Activated naive CD8-positive, alpha-beta T cell treated with anti-CD3 and anti-CD28 coated beads, Interleukin-2, amount 10 ng/mL, durations not matched to agents 7 days and 5 days (primary cell): ENCODE data around the gene HERPUD1. TPM values are rescaled to one million over a fixed set of nuclear protein-coding genes. Genes with fewer than 3 reads are reported as not detected.

Source experiments
- ATAC-seq: fragments of 150-1000 bp; cut with Tn5 transposase; one replicate; pipeline ENCODE4 v1.10.0; 2021; ENCODE audit warnings: low read depth, moderate library complexity
- POLR2A ChIA-PET: fragments of 350-600 bp; sonication (Branson Sonifier 250); formaldehyde crosslinking; loops from one replicate; lab custom pipeline; 2021; ENCODE audit warnings: antibody characterized with exemption; lab: Charles Lee
- DNase-seq: peaks from one replicate; pipeline ENCODE4 v3.0.0; 2021
- H3K27ac Mint-ChIP-seq: one replicate; pipeline ENCODE4 v1.8.0; 2022; ENCODE audit warnings: mild to moderate bottlenecking, mixed read lengths
- H3K27me3 Mint-ChIP-seq: one replicate; pipeline ENCODE4 v1.8.0; 2022; ENCODE audit warnings: mild to moderate bottlenecking, moderate library complexity, mixed read lengths
- H3K36me3 Mint-ChIP-seq: one replicate; pipeline ENCODE4 v1.8.0; 2021; ENCODE audit warnings: mild to moderate bottlenecking, mixed read lengths
- H3K4me1 Mint-ChIP-seq: one replicate; pipeline ENCODE4 v1.8.0; 2021; ENCODE audit warnings: mixed read lengths
- H3K4me3 Mint-ChIP-seq: one replicate; pipeline ENCODE4 v1.8.0; 2022; ENCODE audit warnings: mild to moderate bottlenecking, moderate library complexity, mixed read lengths
- H3K9me3 Mint-ChIP-seq: one replicate; pipeline ENCODE4 v1.8.0; 2021; ENCODE audit warnings: mixed read lengths
- total RNA-seq, 2 experiments: library from RNA; stranded (reverse); gene quantifications; one replicate each; pipeline ENCODE4 v1.2.3, GENCODE V29; 2021

The HERPUD1 gene
- total RNA-seq, 2 experiments from 2014 or later, result 134 to 157 TPM

DNA sequence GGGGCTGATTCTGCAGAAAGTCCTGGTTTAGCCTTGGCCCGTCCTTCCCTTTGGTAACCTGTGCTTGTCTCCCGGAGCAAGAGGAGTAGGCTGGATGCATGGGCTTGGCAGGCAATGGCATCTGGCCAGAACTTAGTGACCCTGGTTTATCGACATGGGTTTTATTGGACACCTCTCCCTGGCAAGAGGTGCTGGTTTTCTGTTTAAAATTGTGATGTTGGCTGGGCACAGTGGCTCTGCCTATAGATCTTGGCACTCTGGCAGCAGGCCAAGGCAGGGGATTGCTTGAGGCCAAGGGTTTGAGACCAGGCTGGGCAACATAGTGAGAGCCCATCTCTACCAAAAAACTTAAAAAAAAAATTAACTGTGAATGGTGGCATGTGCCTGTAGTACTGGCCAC lies 35.7 kb upstream of the HERPUD1 start:
- no peaks in the 10 kb centered on the region for H3K9me3 Mint-ChIP-seq
- peaks cover 27% of the 10 kb centered on the region for H3K4me1 Mint-ChIP-seq
- H3K36me3 Mint-ChIP-seq, result no peaks in the 10 kb centered on the region
- no peak overlapping the region for H3K4me3 Mint-ChIP-seq
- ATAC-seq (no peak), DNase-seq (no peak)
- POLR2A ChIA-PET, result interaction anchor here (2.5 kb wide), 1 partner anchor 35 kb away, joined by 10 read pairs; the partner anchor contains the start of gene HERPUD1
- H3K27ac Mint-ChIP-seq, result no peak overlapping the region
- H3K27me3 Mint-ChIP-seq, result peaks cover 20% of the 10 kb centered on the region

DNA sequence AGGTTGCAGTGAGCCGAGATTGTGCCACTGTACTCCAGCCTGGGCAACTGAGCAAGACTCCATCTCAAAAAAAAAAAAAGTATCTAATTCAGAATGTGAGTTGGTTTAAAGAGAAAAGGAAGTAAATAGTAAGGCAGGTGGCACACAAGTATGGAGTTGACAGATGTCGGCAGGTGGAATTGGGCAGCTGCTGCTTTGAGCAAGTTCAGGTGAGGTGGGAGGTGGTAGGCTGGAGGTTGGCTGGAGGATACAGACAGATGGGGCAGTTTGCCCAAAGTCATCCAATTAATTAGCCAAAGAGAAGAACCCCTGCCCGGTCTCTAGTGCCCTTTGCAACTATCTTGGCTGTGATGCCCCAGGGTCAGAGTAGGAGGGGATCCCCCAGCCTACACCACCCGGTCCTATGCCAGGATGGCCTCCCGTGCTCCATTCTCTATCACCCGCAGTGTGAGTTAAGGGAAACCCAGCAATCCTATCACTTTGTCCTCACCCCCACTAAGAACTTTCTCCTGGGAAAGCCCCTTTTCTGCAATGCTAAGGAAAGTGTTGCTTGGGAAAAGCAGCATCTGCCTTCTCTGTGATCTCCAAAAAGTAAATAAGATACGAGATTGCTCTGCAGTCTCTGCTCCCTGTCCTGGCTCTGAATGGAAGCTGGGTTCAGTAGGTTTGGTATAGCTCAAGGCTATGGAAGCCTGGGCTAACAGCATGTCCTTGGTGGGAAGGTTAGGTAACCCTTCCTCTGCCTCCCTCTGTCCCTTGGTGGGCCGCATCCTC lies 34.7 kb upstream of the HERPUD1 start:
- peak overlapping the region; percentile 32 for H3K27ac Mint-ChIP-seq

DNA sequence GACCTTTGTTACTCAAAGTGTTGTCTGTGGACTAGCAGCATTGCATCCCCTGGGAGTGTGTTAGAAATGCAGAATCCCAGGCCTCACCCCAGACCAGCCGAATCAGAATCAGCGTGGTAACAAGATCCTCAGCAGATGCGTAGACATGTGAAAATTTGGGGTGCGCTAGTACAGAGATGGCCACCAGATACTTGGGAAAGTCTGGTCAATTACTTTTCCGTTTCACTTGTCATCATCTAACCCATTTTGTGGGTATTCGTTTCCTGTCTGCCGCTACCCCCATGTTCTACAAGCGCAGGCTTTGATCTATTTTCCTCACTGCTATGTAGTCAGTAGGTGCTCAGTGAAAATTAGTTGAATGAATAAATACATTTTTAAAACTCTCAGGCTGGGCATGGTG lies 33.1 kb upstream of the HERPUD1 start:
- Mint-ChIP-seq H3K4me3 (peak overlapping the region; percentile 57), H3K27me3 (peaks cover 24% of the 10 kb centered on the region), H3K36me3 (no peaks in the 10 kb centered on the region), H3K27ac (peak overlapping the region; percentile 31), H3K9me3 (no peaks in the 10 kb centered on the region), H3K4me1 (peaks cover 27% of the 10 kb centered on the region)
- ATAC-seq, result peak; percentile 89
- POLR2A ChIA-PET, result no interaction called here
- DNase-seq, result peak; percentile 36

More for the DNA sequence above, 34.7 kb upstream of the HERPUD1 start:
- peaks cover 27% of the 10 kb centered on the region for H3K4me1 Mint-ChIP-seq
- H3K4me3 Mint-ChIP-seq, result no peak overlapping the region
- H3K27me3 Mint-ChIP-seq, result peaks cover 24% of the 10 kb centered on the region
- POLR2A ChIA-PET, result interaction anchor here (0.5 to 2.5 kb wide), 2 partner anchors 34 to 142 kb away, joined by 3 to 10 read pairs; partner anchors contain the start of gene HERPUD1
- no peak for DNase-seq
- no peak for ATAC-seq
- H3K36me3 Mint-ChIP-seq, result no peaks in the 10 kb centered on the region
- H3K9me3 Mint-ChIP-seq, result no peaks in the 10 kb centered on the region

DNA sequence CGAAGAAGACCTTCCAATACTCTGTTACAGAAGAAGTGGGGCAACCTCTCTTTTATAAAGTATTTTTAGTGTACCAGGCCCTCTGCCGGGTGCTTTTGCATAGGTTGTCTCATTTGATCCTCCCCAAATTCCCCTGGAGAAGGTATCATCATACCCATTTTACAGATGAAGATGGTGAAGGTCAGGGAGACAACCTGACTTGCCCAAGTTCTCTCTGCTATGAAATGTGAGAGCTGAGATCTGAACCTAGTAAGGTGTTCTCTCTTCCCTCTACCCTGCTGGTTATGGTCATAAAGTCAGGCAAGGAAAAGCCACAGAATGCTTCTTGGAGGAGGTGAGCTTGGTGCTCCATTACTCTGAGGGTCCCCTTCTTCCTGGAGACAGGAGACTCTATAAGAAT lies 28.1 kb upstream of the HERPUD1 start:
- peaks cover 18% of the 10 kb centered on the region for H3K27me3 Mint-ChIP-seq
- no peaks in the 10 kb centered on the region for H3K9me3 Mint-ChIP-seq
- POLR2A ChIA-PET, result no interaction called here
- no peak overlapping the region for H3K27ac Mint-ChIP-seq
- no peak overlapping the region for H3K4me3 Mint-ChIP-seq
- no peak for DNase-seq
- H3K4me1 Mint-ChIP-seq, result peaks cover 15% of the 10 kb centered on the region
- H3K36me3 Mint-ChIP-seq, result no peaks in the 10 kb centered on the region
- ATAC-seq, result no peak

DNA sequence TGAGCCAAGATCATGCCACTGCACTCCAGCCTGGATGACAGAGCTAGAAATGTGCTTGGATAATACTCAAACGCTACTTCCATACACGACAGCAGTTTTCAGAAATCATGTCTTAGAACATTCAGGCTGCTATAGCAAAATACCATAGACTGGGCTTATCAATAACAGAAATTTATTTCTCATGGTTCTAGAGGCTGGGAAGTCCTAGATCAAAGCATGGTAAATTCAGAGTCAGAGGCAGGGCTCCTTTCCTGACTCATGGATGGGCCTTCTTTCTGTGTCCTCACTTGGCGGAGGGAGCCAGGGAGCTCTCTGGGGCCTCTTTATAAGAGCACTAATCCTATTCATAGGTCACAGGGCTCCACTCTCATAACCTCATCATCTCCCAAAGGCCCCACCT lies 24.5 kb upstream of the HERPUD1 start:
- ATAC-seq (no peak), DNase-seq (no peak)
- POLR2A ChIA-PET, result no interaction called here
- H3K36me3 Mint-ChIP-seq, result no peaks in the 10 kb centered on the region
- peaks cover 16% of the 10 kb centered on the region for H3K4me1 Mint-ChIP-seq
- peaks cover 7% of the 10 kb centered on the region for H3K27me3 Mint-ChIP-seq
- H3K9me3 Mint-ChIP-seq, result no peaks in the 10 kb centered on the region
- H3K4me3 Mint-ChIP-seq, result no peak overlapping the region
- H3K27ac Mint-ChIP-seq, result no peak overlapping the region

DNA sequence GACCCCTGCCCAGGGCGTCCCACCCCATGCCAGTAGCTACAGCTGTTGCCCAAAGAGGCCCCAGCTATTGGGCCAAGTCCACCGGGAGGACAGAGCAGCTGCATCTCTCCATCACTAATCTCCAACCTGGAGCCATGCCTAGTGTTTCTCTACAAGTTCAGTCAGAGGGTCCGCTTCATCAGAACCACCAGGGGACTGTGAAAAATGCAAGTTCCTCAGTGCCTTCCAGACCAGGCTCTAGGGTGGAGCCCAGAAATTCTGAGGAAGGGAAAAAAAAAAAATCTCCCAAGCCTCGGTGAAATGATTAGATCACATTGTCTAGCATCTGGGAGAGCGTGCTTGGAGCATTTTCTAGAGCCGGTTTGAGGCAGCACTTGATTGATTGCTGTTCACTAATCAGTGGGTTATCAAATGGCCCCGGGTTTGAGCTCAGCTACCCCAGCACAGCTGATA lies 22.4 kb upstream of the HERPUD1 start:
- ATAC-seq (no peak), DNase-seq (no peak)
- H3K27me3 Mint-ChIP-seq, result peaks cover 7% of the 10 kb centered on the region
- H3K4me1 Mint-ChIP-seq, result peaks cover 22% of the 10 kb centered on the region
- POLR2A ChIA-PET, result interaction anchor here (4.8 kb wide), 1 partner anchor 23 kb away, joined by 31 read pairs; the partner anchor contains the start of gene HERPUD1
- H3K4me3 Mint-ChIP-seq, result no peak overlapping the region
- H3K27ac Mint-ChIP-seq, result no peak overlapping the region
- H3K36me3 Mint-ChIP-seq, result no peaks in the 10 kb centered on the region
- no peaks in the 10 kb centered on the region for H3K9me3 Mint-ChIP-seq

DNA sequence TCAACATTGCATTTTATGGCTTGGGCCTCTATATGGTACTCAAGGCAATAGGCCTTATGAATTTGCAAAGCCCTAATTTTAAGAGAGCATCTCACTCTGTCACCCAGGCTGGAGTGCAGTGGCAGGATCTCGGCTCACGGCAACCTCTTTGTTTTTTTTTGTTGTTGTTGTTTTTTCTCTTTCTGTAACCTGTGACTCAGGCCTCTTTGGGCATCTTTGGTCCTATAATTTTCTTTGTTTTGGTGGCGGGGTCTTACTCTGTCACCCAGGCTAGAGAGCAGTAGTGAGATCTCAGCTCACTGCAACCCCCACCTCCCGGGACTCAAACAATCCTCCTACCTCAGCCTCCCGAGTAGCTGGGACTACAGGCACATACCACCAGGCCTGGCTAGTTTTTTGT lies 21.8 kb upstream of the HERPUD1 start:
- Mint-ChIP-seq H3K36me3 (no peaks in the 10 kb centered on the region), H3K27me3 (peaks cover 7% of the 10 kb centered on the region), H3K4me1 (peaks cover 22% of the 10 kb centered on the region), H3K4me3 (no peak overlapping the region), H3K9me3 (no peaks in the 10 kb centered on the region), H3K27ac (no peak overlapping the region)
- ATAC-seq (no peak), DNase-seq (no peak)
- POLR2A ChIA-PET, result interaction anchor here (4.8 kb wide), 1 partner anchor 22 kb away, joined by 31 read pairs; the partner anchor contains the start of gene HERPUD1

DNA sequence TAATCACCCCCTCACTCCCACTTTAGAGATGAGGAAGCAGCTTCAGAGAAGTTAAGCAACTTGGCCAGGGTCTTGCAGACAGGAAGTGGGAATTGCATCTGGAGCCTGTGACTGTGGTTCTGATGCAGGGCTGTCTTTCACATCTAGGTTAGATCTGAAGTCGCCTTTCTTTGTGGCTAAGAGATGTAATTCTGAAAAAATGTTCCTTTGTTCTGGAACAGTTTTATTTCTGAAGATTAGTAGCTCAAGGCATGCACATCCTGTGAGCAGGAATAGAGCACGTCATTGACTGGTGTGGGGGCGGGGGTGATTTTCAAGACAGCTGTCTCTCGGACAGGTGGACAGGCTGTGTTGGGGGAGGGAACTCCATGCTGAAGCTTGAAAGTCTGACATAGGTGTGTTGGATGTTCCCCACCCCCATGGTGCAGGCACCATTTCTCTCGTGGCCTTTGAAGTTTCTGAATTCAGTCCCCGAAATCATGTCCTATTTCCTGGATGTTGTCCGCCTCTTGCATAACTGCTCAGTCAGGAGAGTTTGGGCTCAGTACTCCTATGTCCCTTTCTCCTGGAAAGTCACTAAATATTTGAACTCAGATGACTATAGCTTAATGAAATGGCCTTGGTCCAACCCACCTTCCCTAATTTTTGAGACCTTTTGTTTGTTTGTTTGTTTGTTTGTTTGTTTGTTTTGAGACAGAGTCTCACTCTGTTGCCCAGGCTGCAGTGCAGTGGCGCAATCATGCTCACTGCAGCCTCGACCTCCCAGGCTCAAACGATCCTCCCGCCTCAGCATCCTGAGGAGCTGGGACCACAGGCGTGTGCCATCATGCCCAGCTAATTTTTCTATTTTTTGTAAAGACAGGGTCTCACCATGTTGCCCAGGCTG lies 21.0 kb upstream of the HERPUD1 start:
- peaks cover under 1% of the 10 kb centered on the region for H3K36me3 Mint-ChIP-seq
- H3K27ac Mint-ChIP-seq, result no peak overlapping the region
- POLR2A ChIA-PET, result interaction anchor here (4.8 kb wide), 1 partner anchor 21 kb away, joined by 31 read pairs; the partner anchor contains the start of gene HERPUD1

DNA sequence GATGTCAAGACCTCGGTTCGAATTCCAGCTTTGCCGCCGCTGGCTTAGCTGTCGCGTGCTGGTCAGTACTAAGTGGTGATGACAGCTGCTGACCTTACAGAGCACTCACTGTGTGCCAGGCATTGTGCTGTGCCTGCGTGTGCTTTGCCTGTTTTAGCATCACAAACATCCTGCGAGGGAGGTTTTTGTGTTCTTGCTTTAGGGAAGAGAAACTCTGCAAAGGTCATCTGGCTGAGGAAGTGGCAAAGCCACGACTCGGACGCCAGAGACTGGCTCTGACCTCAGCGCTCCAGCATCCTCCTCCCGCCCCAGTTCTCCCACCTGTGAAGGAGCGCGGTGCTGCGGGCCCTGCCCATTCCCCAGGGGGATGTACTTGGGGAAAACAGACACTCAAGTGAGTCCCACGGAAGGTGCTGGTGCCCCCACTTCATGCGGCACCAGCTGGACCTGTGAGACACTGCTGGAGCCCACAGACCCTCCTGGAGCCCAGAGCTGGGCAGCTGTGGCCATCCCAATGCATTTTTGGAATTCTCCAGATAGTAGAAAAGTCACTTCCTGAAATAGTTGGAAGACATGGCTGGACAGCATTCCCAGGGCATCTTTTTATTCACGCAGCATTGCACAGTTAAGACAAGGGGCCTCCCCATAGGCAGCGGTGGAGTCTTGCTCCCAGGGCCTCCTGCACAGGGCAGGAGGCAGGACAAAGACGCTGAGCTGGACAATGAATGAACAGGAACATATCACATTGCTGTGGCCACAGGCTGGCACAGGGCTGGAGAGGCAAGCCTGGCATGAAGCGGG lies 20.0 kb upstream of the HERPUD1 start:
- Mint-ChIP-seq H3K27ac (peak overlapping the region; percentile 27), H3K27me3 (peaks cover 7% of the 10 kb centered on the region), H3K4me3 (no peak overlapping the region), H3K4me1 (peaks cover 32% of the 10 kb centered on the region), H3K9me3 (no peaks in the 10 kb centered on the region), H3K36me3 (peaks cover 3% of the 10 kb centered on the region)
- POLR2A ChIA-PET, result interaction anchor here (0.5 to 4.8 kb wide), 2 partner anchors 20 to 94 kb away, joined by 3 to 31 read pairs; partner anchors contain the start of gene HERPUD1
- ATAC-seq, result no peak
- DNase-seq, result no peak

More for the DNA sequence above, 21.0 kb upstream of the HERPUD1 start:
- Mint-ChIP-seq H3K4me3 (peak overlapping the region; percentile 8), H3K27me3 (peaks cover 7% of the 10 kb centered on the region), H3K4me1 (peaks cover 22% of the 10 kb centered on the region), H3K9me3 (no peaks in the 10 kb centered on the region)
- ATAC-seq (no peak), DNase-seq (no peak)

DNA sequence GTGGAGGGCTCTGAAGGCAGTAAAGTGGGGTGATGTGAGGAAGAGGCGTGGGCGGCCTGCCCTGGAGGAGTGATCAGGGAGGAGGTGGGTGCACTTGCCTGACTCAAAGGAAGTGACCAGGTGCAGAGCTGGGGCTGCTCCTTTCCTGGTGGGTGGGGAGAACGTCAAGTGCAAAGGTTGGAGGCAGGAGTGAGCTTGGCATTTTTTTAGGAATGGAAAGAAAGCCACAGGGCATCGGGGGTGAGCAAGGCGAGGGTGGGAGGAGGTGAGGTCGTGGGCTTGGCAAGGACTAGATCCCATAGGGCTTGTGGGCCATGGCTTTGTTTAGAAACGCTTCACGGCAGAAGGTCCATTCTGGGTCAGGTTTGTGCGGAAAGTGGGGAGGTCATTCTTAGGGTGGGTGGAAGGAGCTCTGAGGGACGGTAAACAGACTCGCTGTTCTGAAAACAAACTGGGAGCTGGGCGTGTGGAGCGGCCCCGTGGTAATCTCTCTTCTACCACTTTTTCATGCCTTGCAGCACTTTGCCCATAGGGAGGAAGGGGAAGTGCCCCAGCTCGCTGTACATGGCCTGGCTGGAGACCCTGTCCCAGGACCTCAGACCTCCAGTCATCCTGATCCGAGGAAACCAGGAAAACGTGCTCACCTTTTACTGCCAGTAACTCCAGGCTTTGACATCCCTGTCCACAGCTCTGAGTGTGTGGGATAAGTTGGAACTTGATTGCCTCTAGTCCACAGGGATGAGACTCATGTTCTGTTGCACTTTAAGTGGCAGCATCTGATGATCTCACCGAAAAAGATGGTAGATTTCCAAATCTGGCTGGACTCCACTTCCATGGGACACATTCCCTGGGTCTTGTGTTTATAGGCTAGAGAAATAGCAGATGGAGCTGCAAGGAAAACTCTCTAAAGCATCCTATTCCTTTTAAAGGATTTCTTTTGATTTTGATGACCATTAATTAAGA lies 18.9 kb upstream of the HERPUD1 start:
- DNase-seq, result no peak

DNA sequence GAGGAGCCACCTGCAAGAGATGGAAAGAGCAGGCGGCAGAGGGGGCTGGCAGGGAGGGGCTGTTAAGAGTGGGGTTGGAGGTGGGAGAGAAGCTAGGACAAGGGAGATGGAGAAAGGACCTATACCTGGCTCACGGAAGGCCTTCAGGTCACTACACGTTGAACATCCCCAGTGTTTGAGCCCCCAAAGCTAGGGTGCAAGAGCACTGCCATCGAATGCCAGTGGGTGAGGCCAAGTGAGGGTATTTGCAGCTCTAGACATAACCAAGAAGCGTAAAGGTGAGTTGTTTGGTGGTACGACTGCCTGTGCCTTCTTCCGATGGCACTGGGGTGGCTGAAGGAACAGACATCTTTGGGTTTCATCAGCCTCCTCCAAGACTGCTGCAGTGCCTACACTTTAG lies 17.0 kb upstream of the HERPUD1 start:
- POLR2A ChIA-PET, result interaction anchor here (1.0 to 7.9 kb wide), 2 partner anchors 17 to 22 kb away, joined by 3 to 81 read pairs; partner anchors contain the start of gene HERPUD1
- no peaks in the 10 kb centered on the region for H3K27me3 Mint-ChIP-seq
- peaks cover 44% of the 10 kb centered on the region for H3K4me1 Mint-ChIP-seq
- DNase-seq (no peak), ATAC-seq (no peak)
- no peak overlapping the region for H3K4me3 Mint-ChIP-seq
- peaks cover 6% of the 10 kb centered on the region for H3K36me3 Mint-ChIP-seq
- H3K27ac Mint-ChIP-seq, result no peak overlapping the region
- H3K9me3 Mint-ChIP-seq, result no peaks in the 10 kb centered on the region

More for the DNA sequence above, 18.9 kb upstream of the HERPUD1 start:
- POLR2A ChIA-PET, result interaction anchor here (0.5 to 4.8 kb wide), 2 partner anchors 19 to 92 kb away, joined by 3 to 31 read pairs; partner anchors contain the start of gene HERPUD1
- Mint-ChIP-seq H3K9me3 (no peaks in the 10 kb centered on the region), H3K4me1 (peaks cover 39% of the 10 kb centered on the region), H3K27ac (no peak overlapping the region), H3K27me3 (no peaks in the 10 kb centered on the region), H3K36me3 (peaks cover 6% of the 10 kb centered on the region), H3K4me3 (no peak overlapping the region)
- ATAC-seq, result no peak
